22Rv1 (cell line): Measurements from ENCODE around the gene STARD3.

Experiments
- H3K27ac ChIP-seq: fragments of 450-650 bp; 2 replicates; pipeline ENCODE4 v1.5.1; 2017
- ZFX ChIP-seq: fragments of 450-650 bp; IDR thresholded peaks from 2 replicates; pipeline ENCODE4 v1.6.1; 2017; ENCODE audit warnings: antibody characterized with exemption, borderline replicate concordance
- TF ChIP-seq, protein P1 (sequence below): fragments of 450-650 bp; IDR thresholded peaks from 2 replicates; pipeline ENCODE4 v1.5.1; 2017; ENCODE audit warnings: mild to moderate bottlenecking

The STARD3 gene

DNA sequence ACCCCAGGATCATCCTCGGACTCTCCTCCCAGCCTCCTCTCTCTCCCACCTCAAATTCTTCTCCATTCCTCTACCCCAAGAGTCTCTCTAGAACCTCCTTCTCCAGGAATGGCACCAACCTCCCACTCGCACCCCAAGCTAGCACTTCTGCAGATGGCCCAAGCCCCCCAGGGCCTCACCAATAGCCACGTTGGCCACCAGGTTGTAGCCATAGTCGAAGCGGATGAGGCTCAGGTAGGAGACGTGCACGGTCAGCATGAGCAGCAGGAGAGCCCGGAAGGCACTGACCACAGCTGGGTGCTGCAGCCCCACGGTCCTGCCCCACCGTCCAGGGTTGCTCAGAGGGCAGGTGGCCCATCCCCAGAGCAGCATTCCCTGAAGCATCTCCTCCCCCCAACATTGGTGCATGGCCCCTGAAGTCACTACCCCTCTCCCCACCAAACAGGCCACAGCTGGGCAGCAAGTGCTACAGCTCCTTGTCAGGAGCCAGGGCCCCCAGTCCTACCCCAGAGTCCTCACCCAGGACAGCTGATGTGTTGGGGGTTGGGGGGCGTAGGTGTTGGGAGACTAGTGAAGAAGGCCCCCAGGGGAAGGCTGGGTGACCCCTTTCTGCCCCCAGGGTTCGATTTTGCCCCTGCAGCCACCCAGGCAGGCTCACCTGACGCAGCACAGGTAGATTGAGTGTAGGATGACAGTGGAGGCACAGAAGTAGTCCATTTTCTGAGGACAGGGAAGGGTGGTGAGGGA, 36.6 kb downstream of the STARD3 start:
- no peak overlapping the region for H3K27ac ChIP-seq
- no peak for TF ChIP-seq ZFX
- TF ChIP-seq, protein P1, sequence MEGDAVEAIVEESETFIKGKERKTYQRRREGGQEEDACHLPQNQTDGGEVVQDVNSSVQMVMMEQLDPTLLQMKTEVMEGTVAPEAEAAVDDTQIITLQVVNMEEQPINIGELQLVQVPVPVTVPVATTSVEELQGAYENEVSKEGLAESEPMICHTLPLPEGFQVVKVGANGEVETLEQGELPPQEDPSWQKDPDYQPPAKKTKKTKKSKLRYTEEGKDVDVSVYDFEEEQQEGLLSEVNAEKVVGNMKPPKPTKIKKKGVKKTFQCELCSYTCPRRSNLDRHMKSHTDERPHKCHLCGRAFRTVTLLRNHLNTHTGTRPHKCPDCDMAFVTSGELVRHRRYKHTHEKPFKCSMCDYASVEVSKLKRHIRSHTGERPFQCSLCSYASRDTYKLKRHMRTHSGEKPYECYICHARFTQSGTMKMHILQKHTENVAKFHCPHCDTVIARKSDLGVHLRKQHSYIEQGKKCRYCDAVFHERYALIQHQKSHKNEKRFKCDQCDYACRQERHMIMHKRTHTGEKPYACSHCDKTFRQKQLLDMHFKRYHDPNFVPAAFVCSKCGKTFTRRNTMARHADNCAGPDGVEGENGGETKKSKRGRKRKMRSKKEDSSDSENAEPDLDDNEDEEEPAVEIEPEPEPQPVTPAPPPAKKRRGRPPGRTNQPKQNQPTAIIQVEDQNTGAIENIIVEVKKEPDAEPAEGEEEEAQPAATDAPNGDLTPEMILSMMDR: no peak

DNA sequence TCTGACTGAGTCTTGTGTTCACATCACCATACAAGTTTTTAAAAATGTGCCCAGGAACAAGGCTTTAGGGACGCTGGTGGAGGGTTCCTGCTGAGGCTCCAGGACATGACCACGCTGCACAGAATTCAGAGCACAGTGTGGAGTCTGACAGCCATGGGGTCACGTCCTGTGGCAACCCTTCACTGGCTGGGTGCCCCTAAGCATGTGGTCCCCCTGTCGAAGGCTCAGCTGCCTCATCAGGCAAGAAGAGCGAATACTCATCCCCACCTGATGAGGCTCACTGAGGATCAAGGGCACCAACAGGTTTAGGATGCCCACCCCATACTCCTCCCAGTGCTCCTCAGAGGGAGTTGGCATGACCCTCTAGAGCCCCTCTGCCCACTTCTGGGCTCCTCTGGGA, 37.2 kb downstream of the STARD3 start:
- H3K27ac ChIP-seq: peak overlapping the region; percentile 57
- TF ChIP-seq ZFX: no peak
- TF ChIP-seq, protein P1: no peak

DNA sequence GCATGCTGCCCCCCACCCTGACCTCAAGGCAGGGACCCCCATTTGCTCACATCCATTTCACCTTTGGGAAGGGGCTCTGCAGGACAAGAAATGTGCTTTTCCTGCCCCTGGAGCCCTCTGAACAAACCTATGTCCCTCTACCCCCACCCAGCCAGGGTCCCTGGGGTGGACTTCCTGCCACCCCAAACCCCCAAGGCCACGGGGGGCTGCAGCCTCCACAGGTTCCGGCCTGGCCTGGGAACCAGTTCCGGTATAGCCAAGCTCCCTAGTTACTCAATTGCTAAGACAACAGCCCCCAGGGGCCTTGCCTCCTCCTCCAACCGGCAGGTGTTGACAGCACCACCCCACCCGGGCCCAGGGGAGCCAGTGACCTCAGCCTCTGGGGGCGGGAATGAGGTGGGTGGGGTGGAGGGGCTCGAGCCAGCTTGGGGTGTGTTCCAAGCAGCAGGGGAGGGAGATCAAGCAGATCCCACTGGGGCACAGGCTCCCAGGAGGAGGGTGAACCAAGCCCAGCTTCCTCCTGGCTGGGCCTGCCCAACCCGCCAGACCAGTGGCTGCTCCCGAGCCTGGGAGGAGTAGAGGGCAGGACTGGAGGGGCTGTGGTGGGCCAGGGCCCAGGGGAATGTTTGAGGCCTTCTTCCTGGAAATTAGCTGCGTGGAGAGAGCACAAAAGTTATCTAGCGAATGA, 37.9 kb downstream of the STARD3 start:
- TF ChIP-seq, protein P1: no peak
- no peak for TF ChIP-seq ZFX
- H3K27ac ChIP-seq: peak overlapping the region; percentile 57

DNA sequence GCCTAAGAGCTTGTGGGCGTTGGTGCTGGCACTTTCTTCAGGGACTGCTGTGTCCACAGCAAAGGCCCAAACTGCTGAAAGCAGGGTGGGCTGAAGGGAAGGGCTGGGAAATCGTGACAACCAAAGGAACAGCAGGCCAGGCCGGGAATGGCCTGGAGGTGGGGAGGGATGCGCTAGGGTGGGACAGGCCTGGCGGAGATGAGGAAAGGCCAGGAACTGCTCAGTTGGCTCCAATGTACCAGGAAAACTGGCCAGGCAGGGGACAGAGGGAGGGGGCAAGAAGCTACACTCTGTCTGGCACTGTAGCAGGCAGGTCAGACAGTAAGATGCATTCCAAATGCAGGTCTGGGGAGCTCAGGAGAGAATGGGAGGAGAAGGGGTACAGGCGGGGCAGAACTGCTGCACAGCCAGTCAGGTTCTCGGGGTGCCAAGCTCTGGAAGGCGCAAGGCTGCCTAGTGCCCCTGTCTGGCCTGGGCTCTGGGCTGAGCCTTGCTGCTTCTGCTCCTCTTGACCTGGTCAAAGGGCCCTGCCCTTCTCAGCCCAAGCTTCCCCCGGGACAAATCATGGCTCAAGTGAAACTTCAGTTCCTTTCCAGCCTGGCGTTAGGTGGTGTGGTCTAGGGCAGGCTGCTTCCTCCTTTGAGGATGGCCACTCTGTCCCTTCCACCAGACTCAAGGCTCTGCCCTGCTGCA, 38.6 kb downstream of the STARD3 start:
- TF ChIP-seq ZFX: no peak
- peak overlapping the region; percentile 57 for H3K27ac ChIP-seq

DNA sequence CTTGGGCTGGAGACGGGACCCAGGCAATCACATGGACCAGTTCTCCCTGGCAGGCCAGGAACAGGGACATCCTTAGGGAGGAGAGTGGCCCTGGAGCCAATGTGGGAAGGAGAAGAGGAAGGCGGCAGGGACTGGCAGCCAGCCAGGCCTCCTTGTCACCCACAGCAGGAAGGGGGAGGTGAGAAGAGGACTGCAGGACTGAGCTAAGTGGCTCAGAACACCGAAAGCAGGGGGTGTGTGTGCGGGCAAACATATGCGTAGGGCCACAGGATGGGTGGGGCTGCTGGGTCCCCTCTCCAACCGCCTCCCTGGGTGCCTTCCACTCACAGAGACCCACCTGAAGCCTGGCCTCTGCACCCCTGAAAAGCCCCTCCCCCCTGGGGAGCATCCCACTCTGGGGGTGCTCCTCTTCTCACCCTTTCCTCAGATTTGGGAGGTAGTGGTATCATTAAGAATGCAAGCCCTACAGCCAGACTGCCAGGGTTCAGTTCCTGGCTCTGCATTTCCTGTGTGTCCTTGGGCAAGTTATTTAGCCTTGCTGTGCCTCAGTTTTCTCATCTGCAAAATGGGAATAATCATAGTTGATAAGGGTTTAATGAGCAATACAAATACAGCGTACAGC, 39.4 kb downstream of the STARD3 start:
- peak overlapping the region; percentile 57 for H3K27ac ChIP-seq

DNA sequence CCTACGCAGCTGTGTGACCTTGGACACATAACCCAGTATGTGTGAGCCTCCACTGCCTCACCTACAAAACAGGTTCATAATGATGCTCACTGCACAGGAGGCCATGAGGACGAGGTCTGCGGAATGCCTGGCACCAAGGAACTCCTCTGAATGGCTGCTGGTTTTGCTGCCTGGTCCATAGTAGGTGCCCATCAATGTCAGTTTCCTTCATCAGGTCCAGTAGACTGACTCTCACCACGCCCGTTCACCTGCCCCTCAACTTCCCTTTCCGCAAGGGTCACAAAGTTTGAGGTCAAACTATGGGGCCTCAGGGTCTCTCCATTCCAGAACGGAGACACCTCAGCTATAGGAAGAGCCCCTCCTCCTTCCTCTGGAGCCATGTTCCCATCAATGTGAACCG, 40.1 kb downstream of the STARD3 start:
- no peak overlapping the region for H3K27ac ChIP-seq
- TF ChIP-seq ZFX: no peak
- TF ChIP-seq, protein P1: no peak

More for the DNA sequence above, 39.4 kb downstream of the STARD3 start:
- no peak for TF ChIP-seq ZFX
- TF ChIP-seq, protein P1: no peak

DNA sequence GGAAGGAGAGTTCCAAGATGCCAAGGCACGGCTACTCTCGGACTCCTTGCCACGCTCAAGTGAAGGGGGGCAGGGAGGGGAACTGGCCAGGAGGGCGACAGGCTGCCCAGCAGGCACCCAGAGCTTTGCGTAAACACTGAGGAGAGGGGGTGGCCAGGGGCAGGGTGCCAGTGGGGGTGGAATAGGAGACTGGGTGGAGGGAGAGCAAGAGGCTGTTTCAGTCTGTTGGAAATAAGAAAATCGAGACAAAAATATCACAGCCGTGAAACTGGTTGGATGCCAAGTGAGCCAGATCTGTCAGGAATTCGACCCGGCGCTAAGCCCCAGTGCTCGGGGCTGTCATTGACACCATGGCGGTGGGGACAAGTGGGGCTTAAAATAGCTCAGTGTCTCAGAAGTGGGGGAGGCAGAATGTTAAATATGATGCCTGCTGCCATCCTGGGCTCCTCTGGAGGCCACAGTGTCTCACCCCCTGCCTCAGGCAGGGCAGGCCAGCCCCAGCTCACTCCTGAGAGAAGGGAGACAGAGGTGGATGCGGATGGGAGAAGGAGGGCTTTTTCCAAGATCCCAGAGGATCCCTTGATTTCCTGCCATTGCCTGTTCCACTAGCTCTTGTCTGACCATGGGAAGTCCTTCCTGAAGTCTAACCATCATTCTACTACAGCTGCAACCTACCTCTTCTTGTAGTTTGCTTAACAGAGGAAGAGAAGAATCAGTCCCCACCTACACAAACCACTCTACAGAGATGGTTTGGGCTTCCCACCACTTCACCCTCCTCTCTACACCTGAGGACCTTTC, 40.8 kb downstream of the STARD3 start:
- no peak overlapping the region for H3K27ac ChIP-seq
- TF ChIP-seq, protein P1: no peak
- TF ChIP-seq ZFX: no peak
